VCaP (cell line): ENCODE data around the gene CITED1.

Experiments used
- H3K27ac ChIP-seq: fragments of 450-650 bp; 2 replicates; pipeline ENCODE4 v1.5.1; 2017
- TF ChIP-seq, protein P1 (sequence below): fragments of 450-650 bp; conservative IDR thresholded peaks from 2 replicates; pipeline ENCODE4 v1.5.1; 2017; ENCODE audit warnings: mild to moderate bottlenecking, moderate library complexity

The CITED1 gene

GRCh38 chrX:72316408-72317110, 10.8 kb upstream of the CITED1 start:
- TF ChIP-seq, protein P1, sequence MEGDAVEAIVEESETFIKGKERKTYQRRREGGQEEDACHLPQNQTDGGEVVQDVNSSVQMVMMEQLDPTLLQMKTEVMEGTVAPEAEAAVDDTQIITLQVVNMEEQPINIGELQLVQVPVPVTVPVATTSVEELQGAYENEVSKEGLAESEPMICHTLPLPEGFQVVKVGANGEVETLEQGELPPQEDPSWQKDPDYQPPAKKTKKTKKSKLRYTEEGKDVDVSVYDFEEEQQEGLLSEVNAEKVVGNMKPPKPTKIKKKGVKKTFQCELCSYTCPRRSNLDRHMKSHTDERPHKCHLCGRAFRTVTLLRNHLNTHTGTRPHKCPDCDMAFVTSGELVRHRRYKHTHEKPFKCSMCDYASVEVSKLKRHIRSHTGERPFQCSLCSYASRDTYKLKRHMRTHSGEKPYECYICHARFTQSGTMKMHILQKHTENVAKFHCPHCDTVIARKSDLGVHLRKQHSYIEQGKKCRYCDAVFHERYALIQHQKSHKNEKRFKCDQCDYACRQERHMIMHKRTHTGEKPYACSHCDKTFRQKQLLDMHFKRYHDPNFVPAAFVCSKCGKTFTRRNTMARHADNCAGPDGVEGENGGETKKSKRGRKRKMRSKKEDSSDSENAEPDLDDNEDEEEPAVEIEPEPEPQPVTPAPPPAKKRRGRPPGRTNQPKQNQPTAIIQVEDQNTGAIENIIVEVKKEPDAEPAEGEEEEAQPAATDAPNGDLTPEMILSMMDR: no peak
- no peak overlapping the region for H3K27ac ChIP-seq

- TF ChIP-seq, protein P1: no peak
- H3K27ac ChIP-seq: no peak overlapping the region
Measured at GRCh38 chrX:72314881-72315280, 9.2 kb upstream of the CITED1 start.

DNA sequence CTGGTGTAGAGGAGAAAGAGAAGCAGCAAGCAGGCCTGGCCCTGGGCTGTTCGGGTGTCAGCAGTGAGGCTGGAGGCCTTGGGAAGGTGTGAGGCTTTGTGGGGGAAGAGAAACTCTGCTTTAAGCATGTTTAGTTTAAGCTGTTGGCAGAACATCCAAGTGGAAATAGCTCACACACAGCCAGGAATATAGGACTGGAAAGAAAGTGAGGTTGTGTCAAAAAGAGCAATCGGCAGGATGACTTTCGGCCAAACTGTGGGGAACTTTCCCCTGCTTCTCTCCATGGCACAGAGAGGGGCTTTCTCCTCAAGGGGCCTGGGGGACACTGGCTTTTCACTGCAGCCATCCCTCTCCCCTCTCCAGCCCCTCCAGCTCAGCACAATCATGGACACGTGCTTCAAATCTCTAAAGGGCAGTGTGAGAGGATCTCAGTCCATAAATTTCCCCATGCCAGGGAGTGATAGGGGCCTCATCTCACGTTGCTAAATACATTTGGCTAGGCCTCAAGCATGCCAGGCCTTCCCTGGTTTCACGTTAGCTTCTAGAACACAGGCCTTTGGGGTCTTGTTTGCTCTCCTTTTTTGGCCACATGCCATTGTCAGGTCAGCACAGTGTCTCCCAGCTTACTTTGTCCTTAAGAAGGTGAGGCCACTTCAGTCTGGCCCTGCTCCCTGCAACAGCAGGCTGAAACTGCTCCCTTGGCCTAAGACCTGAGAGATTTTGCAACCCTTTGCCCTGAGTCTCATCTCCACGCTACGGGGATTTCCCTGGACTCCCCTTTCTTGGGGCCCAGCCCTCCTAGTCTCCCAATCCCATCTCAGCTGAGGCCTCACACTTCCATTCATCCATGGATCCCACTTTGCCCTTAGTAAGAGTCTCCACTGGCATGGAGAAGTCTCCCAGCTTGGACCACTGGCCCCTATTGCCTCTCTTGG, 8.3 kb upstream of the CITED1 start:
- no peak overlapping the region for H3K27ac ChIP-seq
- TF ChIP-seq, protein P1: no peak

- TF ChIP-seq, protein P1: no peak
- H3K27ac ChIP-seq: no peak overlapping the region
Measured at GRCh38 chrX:72312311-72312940, 6.7 kb upstream of the CITED1 start.

DNA sequence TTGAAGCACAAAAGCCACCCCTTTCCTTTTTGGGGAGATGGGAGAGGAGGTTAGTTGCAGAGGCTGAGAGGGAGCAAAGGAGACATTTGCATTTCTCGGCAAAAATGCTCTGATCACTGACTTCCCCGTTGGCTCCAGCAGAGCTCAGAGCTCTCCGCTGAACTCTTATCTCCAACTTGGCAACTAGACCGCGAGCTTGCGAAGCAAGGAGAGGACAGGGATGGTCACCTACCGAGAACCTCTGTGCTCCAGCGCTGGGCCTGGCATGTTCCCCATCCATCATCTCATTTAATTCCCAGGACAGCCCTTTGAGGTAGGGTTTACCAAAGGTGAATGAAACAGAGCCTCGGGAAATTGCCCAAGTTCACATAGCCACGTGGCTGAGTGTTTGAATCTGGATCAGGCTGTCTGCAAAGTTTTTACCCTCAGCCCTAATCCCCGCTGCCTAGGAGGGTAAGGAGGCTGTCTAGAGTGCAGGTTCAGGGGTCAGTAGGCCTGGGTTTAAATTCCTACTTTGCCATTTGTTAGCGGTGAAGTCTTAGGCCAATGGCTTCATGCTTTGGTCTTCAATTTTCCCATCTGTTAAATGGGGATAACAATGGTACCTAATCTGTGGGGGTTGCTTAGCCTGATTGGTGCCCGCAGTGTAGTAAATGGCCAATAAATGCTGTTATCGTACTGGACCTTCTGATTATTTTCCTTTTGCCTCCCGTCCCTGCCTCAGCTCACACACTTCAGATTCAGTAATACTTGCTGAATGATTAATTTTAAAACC, 3.8 kb upstream of the CITED1 start:
- TF ChIP-seq, protein P1: no peak
- no peak overlapping the region for H3K27ac ChIP-seq

GRCh38 chrX:72308566-72309296, 3.0 kb upstream of the CITED1 start:
- TF ChIP-seq, protein P1: no peak

More at GRCh38 chrX:72308566-72309296, 3.0 kb upstream of the CITED1 start:
- H3K27ac ChIP-seq: no peak overlapping the region
